ENCODE results near the gene C1QB. TPM values are rescaled to one million over a fixed set of nuclear protein-coding genes. Genes with fewer than 3 reads are reported as not detected.

C1QB gene
- total and polyA plus RNA-seq, 2 of the 4 experiments (the other 2 are of a cell fraction): not detected

GRCh38 chr1:22697980-22698379, 44.9 kb downstream of the C1QB start:
- H3K4me3 ChIP-seq (ENCODE audit: insufficient read depth, low read depth, low read length): no peak overlapping the region

More at GRCh38 chr1:22697980-22698379, 44.9 kb downstream of the C1QB start:
- Histone ChIP-seq H2BK15ac (ENCODE audit: low read depth, low read length) (no peak overlapping the region), H2BK20ac (ENCODE audit: low read depth, low read length) (no peak overlapping the region), H2BK5ac (ENCODE audit: low read depth, low read length, poor library complexity, severe bottlenecking) (no peak overlapping the region), H3K4ac (ENCODE audit: low read depth, low read length) (no peak overlapping the region), H3K18ac (ENCODE audit: low read depth, low read length) (no peak overlapping the region), H3K14ac (replicated peaks; ENCODE audit: low read depth, low read length) (no peak overlapping the region), H2AK5ac (ENCODE audit: low read depth, low read length) (no peak overlapping the region), H2AK9ac (replicated peaks; ENCODE audit: low read depth, low read length, poor library complexity) (no peak overlapping the region), H4K8ac (ENCODE audit: low read depth in 2 of 2, low read length in 2 of 2) (no peak overlapping the region), H3K56ac (ENCODE audit: extremely low read depth, insufficient read depth, low read length) (no peak overlapping the region), H3K79me1 (ENCODE audit: low read depth in 1 of 2, low read length in 2 of 2) (no peaks in the 10 kb centered on the region), H3K4me2 (ENCODE audit: low read depth, low read length) (no peak overlapping the region), H3K27me3 (ENCODE audit: control insufficient read depth, insufficient read depth, low read length) (peaks cover 2% of the 10 kb centered on the region; the same call in 1 of the 2 replicates), H4K91ac (ENCODE audit: insufficient read depth, low read depth, low read length) (no peak overlapping the region), H2AFZ (replicated peaks; ENCODE audit: low read length, poor library complexity) (peak overlapping the region; percentile 33), H3K36me3 (ENCODE audit: control insufficient read depth, insufficient read depth, low read length) (no peaks in the 10 kb centered on the region), H3K9ac (ENCODE audit: low read depth, low read length) (no peak overlapping the region), H2BK120ac (ENCODE audit: low read depth, low read length) (no peak overlapping the region), H3K9me1 (ENCODE audit: insufficient read depth, low read length) (no peaks in the 10 kb centered on the region), H3K9me3 (ENCODE audit: control insufficient read depth, insufficient read depth, low read length) (no peaks in the 10 kb centered on the region), H3K4me1 (ENCODE audit: control insufficient read depth, insufficient read depth, low read length) (no peaks in the 10 kb centered on the region), H4K5ac (ENCODE audit: low read depth, low read length) (no peak overlapping the region), H4K20me1 (ENCODE audit: insufficient read depth, low read length) (no peaks in the 10 kb centered on the region), H3K23ac (ENCODE audit: low read depth, low read length) (no peak overlapping the region), H3K27ac (ENCODE audit: insufficient read depth, low read length) (no peak overlapping the region)
- CTCF ChIA-PET: interaction anchor here (1.7 kb wide), 1 partner anchor 15 kb away, joined by 4 read pairs; no protein-coding TSS in a partner anchor
- dilution Hi-C loops (cut with HindIII; ENCODE audit: low sequenced_read_pairs, unreplicated experiment) (no loop called here), intact Hi-C loops (cut with micrococcal nuclease) (no loop called here), in situ Hi-C loops (cut with MboI; ENCODE audit: low sequenced_read_pairs) (no loop called here)
- no TSS peak for BruUV-seq (replicated peaks)
- TF ChIP-seq POLR2A (IDR thresholded peaks at IDR 0.05; ENCODE audit: low read depth, low read length): no peak
- ATAC-seq (ENCODE audit: low read depth): no peak
- no peak for DNase-seq
- WGBS, 2 experiments (ENCODE audit: extremely low coverage in 2 of 2, insufficient read length in 1 of 2): no CpG with 5 or more reads among the region's 5 CpGs
- POLR2A ChIA-PET (ENCODE audit: unreplicated experiment): no interaction called here
